Measurements from ENCODE around the gene CEBPZOS. TPM values are rescaled to one million over a fixed set of nuclear protein-coding genes. Genes with fewer than 3 reads are reported as not detected.

CEBPZOS gene
- total RNA-seq: 10 to 100 TPM; 46.6 to 49.8 TPM

- intact Hi-C loops (cut with DNase I, micrococcal nuclease): loop anchor here (1.0 kb wide), 5 partner anchors 28 to 230 kb away; partner anchors contain the start of genes CEBPZ (in 2 of the 2), NDUFAF7 (in 2 of the 2), PRKD3 (in 1 of the 2) and STRN (in 1 of the 2)
- Mint-ChIP-seq H3K9me3 (ENCODE audit: low read depth) (no peaks in the 10 kb centered on the region), H3K36me3 (ENCODE audit: low read depth) (peaks cover 23% of the 10 kb centered on the region), H3K27ac (peak within 1 kb of the TSS; percentile 95), H3K4me3 (peak within 1 kb of the TSS; percentile 86), H3K27me3 (no peaks in the 10 kb centered on the region), H3K4me1 (peaks cover 33% of the 10 kb centered on the region)
- ATAC-seq (peak; percentile 84), DNase-seq (peak; percentile 93)
- POLR2A ChIA-PET: interaction anchor here (0.8 kb wide), 1 partner anchor 181 kb away, joined by 3 read pairs; no protein-coding TSS in a partner anchor
- CTCF ChIA-PET: interaction anchor here (0.6 to 1.9 kb wide), 5 partner anchors 18 to 104 kb away, joined by 3 to 5 read pairs (median 4); no protein-coding TSS in a partner anchor
Measured at GRCh38 chr2:37196320-37197195, at the start of gene CEBPZOS. CEBPZOS (plus strand) TSS chr2:37196496; CDS start chr2:37199705, 3,209 bp downstream.

GRCh38 chr2:37148325-37148724, 48.0 kb upstream of the CEBPZOS start:
- H3K27me3 Mint-ChIP-seq: no peaks in the 10 kb centered on the region
- H3K9me3 Mint-ChIP-seq (ENCODE audit: low read depth): no peaks in the 10 kb centered on the region
- CTCF ChIA-PET: no interaction called here
- no peak for DNase-seq
- no peak for ATAC-seq
- H3K36me3 Mint-ChIP-seq (ENCODE audit: low read depth): peaks cover 34% of the 10 kb centered on the region
- no peak overlapping the region for H3K4me3 Mint-ChIP-seq
- POLR2A ChIA-PET: no interaction called here
- peaks cover 25% of the 10 kb centered on the region for H3K4me1 Mint-ChIP-seq
- no peak overlapping the region for H3K27ac Mint-ChIP-seq
- intact Hi-C loops (cut with DNase I, micrococcal nuclease): no loop called here

- no peaks in the 10 kb centered on the region for H3K9me3 Mint-ChIP-seq (ENCODE audit: low read depth)
- peaks cover 45% of the 10 kb centered on the region for H3K36me3 Mint-ChIP-seq (ENCODE audit: low read depth)
- H3K4me3 Mint-ChIP-seq: no peak overlapping the region
- intact Hi-C loops (cut with DNase I, micrococcal nuclease): no loop called here
- peak overlapping the region; percentile 44 for H3K27ac Mint-ChIP-seq
- DNase-seq: no peak
- ChIA-PET CTCF (no interaction called here), POLR2A (no interaction called here)
- H3K27me3 Mint-ChIP-seq: no peaks in the 10 kb centered on the region
- H3K4me1 Mint-ChIP-seq: peaks cover 35% of the 10 kb centered on the region
- ATAC-seq: peak; percentile 86
Measured at GRCh38 chr2:37149626-37150322, 46.5 kb upstream of the CEBPZOS start.

GRCh38 chr2:37153224-37153623, 43.1 kb upstream of the CEBPZOS start:
- CTCF ChIA-PET: no interaction called here
- DNase-seq: no peak
- no peaks in the 10 kb centered on the region for H3K9me3 Mint-ChIP-seq (ENCODE audit: low read depth)
- no peak overlapping the region for H3K27ac Mint-ChIP-seq
- ATAC-seq: no peak
- POLR2A ChIA-PET: no interaction called here
- intact Hi-C loops (cut with DNase I, micrococcal nuclease): no loop called here
- H3K36me3 Mint-ChIP-seq (ENCODE audit: low read depth): peaks cover 41% of the 10 kb centered on the region
- peaks cover 56% of the 10 kb centered on the region for H3K4me1 Mint-ChIP-seq
- H3K27me3 Mint-ChIP-seq: no peaks in the 10 kb centered on the region
- H3K4me3 Mint-ChIP-seq: no peak overlapping the region

DNA sequence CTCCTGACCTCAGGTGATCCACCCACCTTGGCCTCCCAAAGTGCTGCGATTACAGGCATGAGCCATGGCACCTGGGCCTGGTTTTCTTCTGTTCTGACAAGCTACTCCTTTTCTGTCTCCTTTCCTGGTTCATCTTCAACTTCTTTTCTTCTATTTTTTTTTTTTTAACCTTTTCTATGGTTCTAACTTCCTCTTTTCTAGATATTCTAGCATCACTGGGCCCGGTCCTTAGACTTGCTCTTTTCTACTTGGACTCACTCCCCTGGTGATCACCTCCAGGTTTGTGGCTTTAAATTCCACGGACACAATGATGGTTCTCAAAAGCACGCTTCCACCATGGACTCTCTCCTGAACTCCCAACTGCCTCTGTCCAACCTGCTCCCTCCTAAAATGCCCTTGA, 41.5 kb upstream of the CEBPZOS start:
- H3K27ac Mint-ChIP-seq: peak overlapping the region; percentile 89
- ChIA-PET CTCF (no interaction called here), POLR2A (interaction anchor here (0.6 kb wide), 1 partner anchor 107 kb away, joined by 6 read pairs; no protein-coding TSS in a partner anchor)
- no peaks in the 10 kb centered on the region for H3K27me3 Mint-ChIP-seq
- peaks cover 32% of the 10 kb centered on the region for H3K36me3 Mint-ChIP-seq (ENCODE audit: low read depth)
- ATAC-seq: no peak
- no peaks in the 10 kb centered on the region for H3K9me3 Mint-ChIP-seq (ENCODE audit: low read depth)
- intact Hi-C loops (cut with DNase I, micrococcal nuclease): loop anchor here in 1 of 2 experiments (5.0 kb wide), 1 partner anchor 718 kb away; no protein-coding TSS in a partner anchor
- H3K4me1 Mint-ChIP-seq: peaks cover 56% of the 10 kb centered on the region
- no peak overlapping the region for H3K4me3 Mint-ChIP-seq
- no peak for DNase-seq

DNA sequence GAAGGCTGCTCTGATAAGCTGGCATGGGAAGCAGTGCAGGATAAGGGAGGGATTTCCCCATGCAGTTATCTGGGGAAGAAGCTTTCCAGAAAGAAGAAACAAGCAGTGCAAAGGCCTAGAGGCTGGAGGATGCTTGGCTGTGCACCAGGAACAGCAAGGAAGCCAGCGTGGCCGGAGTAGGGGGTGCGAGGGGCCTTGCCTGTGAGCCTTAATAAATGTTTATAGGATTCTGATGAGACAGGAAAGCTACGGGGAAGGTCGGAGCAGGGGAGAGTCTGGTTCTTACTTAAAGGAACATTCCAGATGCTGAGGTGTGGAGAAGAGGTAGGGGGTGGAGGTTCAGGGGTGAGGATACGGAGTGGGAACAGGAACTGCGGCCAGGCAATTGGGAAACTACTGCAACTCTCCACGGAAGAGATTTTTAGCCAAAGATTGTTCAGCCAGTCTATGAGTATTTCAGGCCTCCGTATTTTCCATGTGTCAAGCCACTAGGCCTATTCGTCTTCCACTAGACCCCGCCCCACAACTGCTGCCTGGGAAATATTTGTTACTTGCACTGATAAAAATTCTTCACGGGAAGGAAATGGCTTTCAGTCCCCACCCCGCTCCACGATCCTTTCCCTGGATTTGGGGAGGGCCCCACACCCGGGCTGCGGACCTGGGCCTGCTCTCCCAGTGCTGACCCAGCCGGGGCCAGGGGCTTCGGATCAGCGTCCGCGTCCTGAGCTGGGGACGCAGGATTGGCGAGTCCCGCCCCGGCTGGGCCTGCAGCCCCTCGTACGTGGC, 40.0 kb upstream of the CEBPZOS start:
- DNase-seq: peak; percentile 48
- intact Hi-C loops (cut with DNase I, micrococcal nuclease): loop anchor here in 1 of 2 experiments (2.0 to 5.0 kb wide), 2 partner anchors 189 to 716 kb away; partner anchors contain the start of gene STRN
- ChIA-PET POLR2A (interaction anchor here (0.6 to 1.0 kb wide), 2 partner anchors 167 to 748 kb away, joined by 4 read pairs; no protein-coding TSS in a partner anchor), CTCF (interaction anchor here (0.8 to 2.7 kb wide), 2 partner anchors 12 kb away, joined by 4 to 17 read pairs; no protein-coding TSS in a partner anchor)
- H3K36me3 Mint-ChIP-seq (ENCODE audit: low read depth): peaks cover 32% of the 10 kb centered on the region
- H3K4me1 Mint-ChIP-seq: peaks cover 43% of the 10 kb centered on the region
- H3K4me3 Mint-ChIP-seq: peak overlapping the region; percentile 85
- H3K27ac Mint-ChIP-seq: peak overlapping the region; percentile 89
- H3K27me3 Mint-ChIP-seq: no peaks in the 10 kb centered on the region
- no peaks in the 10 kb centered on the region for H3K9me3 Mint-ChIP-seq (ENCODE audit: low read depth)
- peak; percentile 38 for ATAC-seq

DNA sequence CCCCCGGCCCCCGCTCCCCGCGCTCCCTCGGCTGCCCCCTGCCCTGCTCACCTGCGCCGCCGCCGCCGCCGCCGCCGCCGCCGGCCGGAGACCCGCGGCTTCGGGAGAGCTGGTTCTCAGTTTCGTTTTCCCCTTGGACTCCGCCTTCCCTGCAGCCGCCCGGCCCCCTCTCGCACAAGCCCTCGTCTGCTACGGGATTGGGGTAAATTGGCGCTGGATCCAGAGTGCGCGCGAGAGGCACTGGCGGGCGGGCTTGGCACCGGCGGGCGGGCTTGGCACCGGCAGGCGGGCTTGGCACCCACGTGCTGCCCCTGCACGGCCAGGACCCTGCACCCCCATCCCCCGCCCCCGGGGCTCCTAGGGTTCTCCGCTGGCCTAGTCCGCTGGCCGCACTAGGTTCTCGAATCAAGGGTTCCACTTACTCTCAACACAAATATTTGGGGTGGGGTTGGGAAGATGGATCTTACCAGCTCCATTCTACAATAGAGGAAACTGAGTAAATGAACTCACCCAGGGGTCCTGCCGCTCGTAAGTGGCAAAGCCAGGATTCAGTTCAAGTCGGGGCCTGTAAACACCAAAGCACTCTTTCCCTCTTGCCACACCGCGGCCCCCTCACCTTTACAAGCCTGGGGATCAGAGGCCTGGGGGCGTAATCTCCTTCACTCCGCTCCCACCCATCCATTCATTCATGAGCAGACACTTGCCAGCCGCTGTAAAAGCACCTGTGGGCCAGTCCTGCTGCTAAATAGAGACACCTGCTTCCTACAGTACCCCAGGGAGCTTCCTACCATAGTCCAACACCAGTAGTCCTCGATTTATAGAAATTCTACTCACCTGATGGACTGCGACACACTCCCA, 39.2 kb upstream of the CEBPZOS start, which contains the start of gene EIF2AK2:
EIF2AK2 (minus strand) TSS at position 124 of the 858 bp plus-strand sequence. CDS start 9,174 bp downstream, outside the sequence.
- POLR2A ChIA-PET: interaction anchor here (0.6 to 1.1 kb wide), 4 partner anchors 75 to 749 kb away, joined by 3 to 5 read pairs (median 4); partner anchors contain the start of genes CEBPZ and NDUFAF7
- Mint-ChIP-seq H3K4me3 (peak within 1 kb of the TSS; percentile 85), H3K36me3 (ENCODE audit: low read depth) (peaks cover 30% of the 10 kb centered on the region), H3K4me1 (peaks cover 40% of the 10 kb centered on the region), H3K27ac (peak within 1 kb of the TSS; percentile 89), H3K9me3 (ENCODE audit: low read depth) (no peaks in the 10 kb centered on the region), H3K27me3 (no peaks in the 10 kb centered on the region)
- DNase-seq (peak; percentile 89), ATAC-seq (peak; percentile 93)
- CTCF ChIA-PET: interaction anchor here (0.6 to 2.7 kb wide), 4 partner anchors 11 to 281 kb away, joined by 3 to 17 read pairs (median 4); partner anchors contain the start of gene CEBPZOS
- intact Hi-C loops (cut with DNase I, micrococcal nuclease): loop anchor here in 1 of 2 experiments (1.0 to 5.0 kb wide), 5 partner anchors 39 to 715 kb away; partner anchors contain the start of genes CEBPZ, CEBPZOS, GPATCH11 and HEATR5B

GRCh38 chr2:37164757-37165156, 31.5 kb upstream of the CEBPZOS start:
- no peak for DNase-seq
- CTCF ChIA-PET: interaction anchor here (0.7 kb wide), 1 partner anchor 32 kb away, joined by 5 read pairs; no protein-coding TSS in a partner anchor
- H3K27ac Mint-ChIP-seq: no peak overlapping the region
- no peak for ATAC-seq
- H3K36me3 Mint-ChIP-seq (ENCODE audit: low read depth): peaks cover 7% of the 10 kb centered on the region
- intact Hi-C loops (cut with DNase I, micrococcal nuclease): loop anchor here (5.0 to 10.0 kb wide), 3 partner anchors 668 to 728 kb away; no protein-coding TSS in a partner anchor
- no peaks in the 10 kb centered on the region for H3K4me1 Mint-ChIP-seq
- peaks cover 10% of the 10 kb centered on the region for H3K9me3 Mint-ChIP-seq (ENCODE audit: low read depth)
- H3K27me3 Mint-ChIP-seq: no peaks in the 10 kb centered on the region
- POLR2A ChIA-PET: no interaction called here
- no peak overlapping the region for H3K4me3 Mint-ChIP-seq

- peaks cover 10% of the 10 kb centered on the region for H3K9me3 Mint-ChIP-seq (ENCODE audit: low read depth)
- ChIA-PET CTCF (interaction anchor here (0.6 to 2.7 kb wide), 10 partner anchors 8 to 709 kb away, joined by 3 to 18 read pairs (median 4); partner anchors contain the start of gene EIF2AK2), POLR2A (no interaction called here)
- H3K27me3 Mint-ChIP-seq: no peaks in the 10 kb centered on the region
- no peak overlapping the region for H3K4me3 Mint-ChIP-seq
- H3K36me3 Mint-ChIP-seq (ENCODE audit: low read depth): peaks cover 7% of the 10 kb centered on the region
- no peak for ATAC-seq
- no peak overlapping the region for H3K27ac Mint-ChIP-seq
- DNase-seq: no peak
- no peaks in the 10 kb centered on the region for H3K4me1 Mint-ChIP-seq
- intact Hi-C loops (cut with DNase I, micrococcal nuclease): loop anchor here (1.0 to 10.0 kb wide), 8 partner anchors 29 to 725 kb away; partner anchors contain the start of genes CEBPZ (in 1 of the 2), CEBPZOS (in 1 of the 2) and NDUFAF7 (in 1 of the 2)
Measured at GRCh38 chr2:37167636-37168180, 28.6 kb upstream of the CEBPZOS start.
